ENCODE results near the gene PPME1. TPM values are rescaled to one million over a fixed set of nuclear protein-coding genes. Genes with fewer than 3 reads are reported as not detected.

PPME1 gene
- total RNA-seq, 1 experiment from 2014 or later = 81.0 TPM

GRCh38 chr11:74220376-74220775, 49.3 kb downstream of the PPME1 start:
- Histone ChIP-seq H3K4me1 (replicated peaks; ENCODE audit: insufficient read depth) (no peaks in the 10 kb centered on the region), H3K4me2 (no peak overlapping the region), H3K27ac (no peak overlapping the region; the same call in 1 of the 2 replicates), H3K36me3 (ENCODE audit: low read depth) (0 out of 2 replicates have a peak, but pooled peaks cover 7% of the 10 kb centered on the region), H4K20me1 (ENCODE audit: insufficient read depth) (no peaks in the 10 kb centered on the region), H3K9me2 (ENCODE audit: insufficient read depth) (no peaks in the 10 kb centered on the region), H3F3A (ENCODE audit: insufficient read depth, low read depth) (0 out of 2 replicates have a peak, but pooled peaks cover 21% of the 10 kb centered on the region), H3K27me3 (ENCODE audit: insufficient read depth, low read depth) (no peaks in the 10 kb centered on the region), H2AFZ (no peak overlapping the region), H3K4me3 (no peak overlapping the region), H3K79me2 (ENCODE audit: low read depth) (no peaks in the 10 kb centered on the region), H3K9me3 (ENCODE audit: insufficient read depth, low read depth) (no peaks in the 10 kb centered on the region)
- peak in 1 of 2 experiments; percentile 48 for DNase-seq
- BruUV-seq (replicated peaks) = no TSS peak
- intact Hi-C loops (cut with micrococcal nuclease; ENCODE audit: unreplicated experiment) = no loop called here
- TF ChIP-seq CTCF (conservative IDR thresholded peaks at IDR 0.05) = no peak
- TF ChIP-seq EZH2 (IDR thresholded peaks at IDR 0.05; ENCODE audit: low read depth) = no peak
- ChIA-PET CTCF (no interaction called here), POLR2A (ENCODE audit: unreplicated experiment) (no interaction called here)

DNA sequence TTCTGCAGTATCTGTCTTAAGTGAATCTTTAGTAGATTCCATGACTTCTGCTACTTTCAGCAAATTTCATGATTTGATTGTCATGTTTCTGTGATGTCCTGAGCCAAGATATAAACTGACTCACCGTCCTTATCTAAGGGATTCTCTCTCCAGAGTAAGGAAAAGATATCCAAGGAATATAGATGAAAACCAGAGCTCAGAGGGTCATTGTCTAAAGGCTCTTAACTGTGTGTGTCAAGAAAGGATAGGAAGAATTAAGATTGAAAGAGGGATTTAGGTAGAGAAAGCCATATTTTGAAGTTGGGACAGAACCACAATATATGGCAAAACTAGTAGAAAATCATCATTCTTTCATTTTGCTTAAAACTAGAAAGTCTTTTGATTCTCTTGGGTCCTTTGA, 50.7 kb downstream of the PPME1 start:
- ChIA-PET CTCF (no interaction called here), POLR2A (ENCODE audit: unreplicated experiment) (no interaction called here)
- H3K4me3 ChIP-seq = no peak overlapping the region
- DNase-seq = no peak
- H4K20me1 ChIP-seq (ENCODE audit: insufficient read depth) = no peaks in the 10 kb centered on the region
- no peaks in the 10 kb centered on the region for H3K9me2 ChIP-seq (ENCODE audit: insufficient read depth)
- H3K27ac ChIP-seq = no peak overlapping the region
- no peaks in the 10 kb centered on the region for H3K27me3 ChIP-seq (ENCODE audit: insufficient read depth, low read depth)
- H3K9me3 ChIP-seq (ENCODE audit: insufficient read depth, low read depth) = no peaks in the 10 kb centered on the region
- no peak overlapping the region for H2AFZ ChIP-seq
- intact Hi-C loops (cut with micrococcal nuclease; ENCODE audit: unreplicated experiment) = no loop called here
- no peak overlapping the region for H3K4me2 ChIP-seq
- BruUV-seq (replicated peaks) = no TSS peak
- 0 out of 2 replicates have a peak, but pooled peaks cover 21% of the 10 kb centered on the region for H3F3A ChIP-seq (ENCODE audit: insufficient read depth, low read depth)
- TF ChIP-seq CTCF (conservative IDR thresholded peaks at IDR 0.05) (no peak), EZH2 (IDR thresholded peaks at IDR 0.05; ENCODE audit: low read depth) (no peak)
- H3K4me1 ChIP-seq (replicated peaks; ENCODE audit: insufficient read depth) = no peaks in the 10 kb centered on the region
- H3K79me2 ChIP-seq (ENCODE audit: low read depth) = no peaks in the 10 kb centered on the region
- H3K36me3 ChIP-seq (ENCODE audit: low read depth) = peaks cover 14% of the 10 kb centered on the region; the same call in 1 of the 2 replicates

- H3K4me1 ChIP-seq (replicated peaks; ENCODE audit: insufficient read depth) = no peaks in the 10 kb centered on the region
- H2AFZ ChIP-seq = no peak overlapping the region
- no peaks in the 10 kb centered on the region for H3K9me3 ChIP-seq (ENCODE audit: insufficient read depth, low read depth)
- CTCF ChIA-PET = no interaction called here
- no peaks in the 10 kb centered on the region for H4K20me1 ChIP-seq (ENCODE audit: insufficient read depth)
- H3K9me2 ChIP-seq (ENCODE audit: insufficient read depth) = no peaks in the 10 kb centered on the region
- 0 out of 2 replicates have a peak, but pooled peaks cover 1% of the 10 kb centered on the region for H3F3A ChIP-seq (ENCODE audit: insufficient read depth, low read depth)
- H3K27me3 ChIP-seq (ENCODE audit: insufficient read depth, low read depth) = no peaks in the 10 kb centered on the region
- intact Hi-C loops (cut with micrococcal nuclease; ENCODE audit: unreplicated experiment) = no loop called here
- H3K79me2 ChIP-seq (ENCODE audit: low read depth) = no peaks in the 10 kb centered on the region
- H3K36me3 ChIP-seq (ENCODE audit: low read depth) = peaks cover 16% of the 10 kb centered on the region
- H3K27ac ChIP-seq = no peak overlapping the region
- BruUV-seq (replicated peaks) = no TSS peak
- POLR2A ChIA-PET (ENCODE audit: unreplicated experiment) = no interaction called here
- TF ChIP-seq EZH2 (IDR thresholded peaks at IDR 0.05; ENCODE audit: low read depth) (no peak), CTCF (conservative IDR thresholded peaks at IDR 0.05) (no peak)
- no peak overlapping the region for H3K4me3 ChIP-seq
- no peak for DNase-seq
- no peak overlapping the region for H3K4me2 ChIP-seq
Measured at GRCh38 chr11:74225565-74225964, 54.5 kb downstream of the PPME1 start.
